ENCODE measurements around the gene IHH. TPM values are rescaled to one million over a fixed set of nuclear protein-coding genes. Genes with fewer than 3 reads are reported as not detected.

The IHH gene
- total RNA-seq, 1 experiment from 2014 or later = not detected

DNA sequence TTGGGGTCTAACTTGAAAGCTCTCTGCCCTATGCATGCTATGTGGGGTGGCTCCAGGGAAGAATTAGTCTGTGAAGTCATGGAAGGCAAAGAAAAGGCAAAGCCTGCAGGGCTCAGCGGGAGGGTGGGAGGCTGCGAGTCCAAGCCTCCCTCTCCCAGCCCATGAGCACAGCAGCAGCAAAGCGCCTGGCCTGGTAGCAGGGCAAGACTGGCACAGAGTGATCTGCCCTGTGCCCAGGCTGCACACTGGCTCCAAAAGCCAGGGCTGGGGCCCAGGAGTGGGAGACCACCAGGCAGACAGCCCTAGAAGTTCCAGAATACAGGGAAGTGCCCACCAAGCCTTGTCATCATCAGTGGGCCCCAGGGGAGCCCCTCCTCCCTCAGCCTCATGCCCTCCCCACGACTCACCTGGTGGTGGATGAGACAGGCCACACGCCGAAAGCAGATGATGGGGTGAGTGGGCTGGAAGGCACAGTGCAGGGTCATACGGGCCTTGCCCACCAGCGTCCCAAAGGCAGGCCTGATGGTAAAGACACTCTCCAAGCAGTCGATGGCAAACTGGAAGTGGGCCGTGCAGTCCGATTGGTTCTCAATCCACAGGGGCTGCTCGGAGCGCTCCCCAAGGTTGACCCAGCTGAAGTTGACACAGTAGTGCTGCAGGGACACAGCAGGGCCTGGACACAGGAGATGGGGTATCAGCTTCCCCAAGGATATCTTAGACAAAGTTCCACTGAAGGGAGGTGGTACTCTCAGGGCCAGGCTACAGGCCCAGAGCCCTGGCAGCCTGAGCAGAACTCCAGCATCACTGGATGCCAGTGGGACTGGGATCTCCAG, 31.5 kb downstream of the IHH start:
- DNase-seq (ENCODE audit: low read depth, low spot score) = no peak
- in situ Hi-C loops (cut with HindIII; ENCODE audit: low pct_unique_long_range_greater_than_20kb, low sequenced_read_pairs) = no loop called here

DNA sequence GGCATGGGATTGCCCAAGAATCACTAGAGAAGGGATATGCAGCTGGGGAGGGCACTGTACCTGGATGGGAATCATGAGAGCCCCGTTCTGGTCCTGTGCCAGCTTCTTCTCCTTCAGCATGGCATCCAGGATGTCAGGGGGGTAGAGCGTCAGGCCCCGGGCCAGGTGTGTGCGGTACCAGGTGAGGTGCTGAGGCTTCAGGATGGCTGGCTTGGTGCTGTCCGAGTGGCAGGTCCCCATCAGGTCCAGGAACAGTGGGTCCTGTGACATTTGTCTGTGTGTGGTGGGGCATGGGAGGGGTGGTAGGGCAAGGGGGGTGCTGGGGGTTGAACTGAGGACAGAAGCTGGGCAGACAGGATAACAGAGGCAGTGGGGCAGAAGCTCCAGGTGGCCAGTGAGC, 32.6 kb downstream of the IHH start:
- no peak for DNase-seq (ENCODE audit: low read depth, low spot score)
- in situ Hi-C loops (cut with HindIII; ENCODE audit: low pct_unique_long_range_greater_than_20kb, low sequenced_read_pairs) = no loop called here

DNA sequence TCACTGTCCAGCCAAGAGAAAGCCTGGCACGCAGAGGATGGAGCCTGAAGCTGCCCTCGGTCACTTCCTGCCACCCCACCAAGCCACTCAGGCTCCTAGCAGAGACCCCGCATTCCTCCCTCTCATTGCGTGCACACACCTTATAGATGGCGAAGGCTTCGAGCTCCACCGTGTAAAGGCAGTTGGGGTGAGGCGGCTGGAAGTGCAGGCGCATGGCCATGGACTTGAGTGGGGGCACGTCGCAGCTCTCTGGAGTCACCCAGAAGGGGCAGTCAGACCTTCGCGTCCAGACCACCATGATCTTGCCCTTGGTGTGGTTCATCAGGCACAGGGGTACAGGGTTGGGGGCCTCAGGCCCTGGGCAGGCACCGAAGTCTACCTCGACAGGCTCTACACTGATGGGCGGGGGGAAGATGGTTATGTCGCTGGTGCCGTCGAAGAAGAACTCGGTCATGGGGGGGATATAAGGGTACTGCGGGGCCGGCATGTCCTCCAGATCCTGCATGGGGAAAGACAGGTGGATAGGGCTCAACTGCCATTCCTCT, 33.1 kb downstream of the IHH start:
- DNase-seq (ENCODE audit: low read depth, low spot score) = no peak
- in situ Hi-C loops (cut with HindIII; ENCODE audit: low pct_unique_long_range_greater_than_20kb, low sequenced_read_pairs) = no loop called here

DNA sequence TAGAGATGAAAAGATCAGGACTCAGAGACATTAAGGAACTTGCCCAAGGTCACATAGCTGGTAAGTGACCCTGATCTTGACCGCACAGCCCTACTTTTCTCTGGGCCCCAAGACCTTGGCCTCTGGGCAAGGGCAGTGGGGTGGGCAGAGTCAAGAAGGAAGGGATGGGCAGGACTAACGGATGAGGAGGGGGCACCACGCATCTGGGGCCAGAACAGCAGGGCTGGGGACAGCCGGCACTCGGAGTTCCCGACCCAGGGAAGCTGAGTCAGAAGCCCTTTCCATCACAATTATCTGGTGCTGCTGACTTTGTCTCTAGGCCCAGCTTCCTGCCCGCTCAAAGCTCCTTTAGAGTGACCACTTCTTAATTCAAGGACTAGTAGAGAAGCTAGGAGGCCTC, 33.8 kb downstream of the IHH start:
- DNase-seq (ENCODE audit: low read depth, low spot score) = no peak
- in situ Hi-C loops (cut with HindIII; ENCODE audit: low pct_unique_long_range_greater_than_20kb, low sequenced_read_pairs) = no loop called here

DNA sequence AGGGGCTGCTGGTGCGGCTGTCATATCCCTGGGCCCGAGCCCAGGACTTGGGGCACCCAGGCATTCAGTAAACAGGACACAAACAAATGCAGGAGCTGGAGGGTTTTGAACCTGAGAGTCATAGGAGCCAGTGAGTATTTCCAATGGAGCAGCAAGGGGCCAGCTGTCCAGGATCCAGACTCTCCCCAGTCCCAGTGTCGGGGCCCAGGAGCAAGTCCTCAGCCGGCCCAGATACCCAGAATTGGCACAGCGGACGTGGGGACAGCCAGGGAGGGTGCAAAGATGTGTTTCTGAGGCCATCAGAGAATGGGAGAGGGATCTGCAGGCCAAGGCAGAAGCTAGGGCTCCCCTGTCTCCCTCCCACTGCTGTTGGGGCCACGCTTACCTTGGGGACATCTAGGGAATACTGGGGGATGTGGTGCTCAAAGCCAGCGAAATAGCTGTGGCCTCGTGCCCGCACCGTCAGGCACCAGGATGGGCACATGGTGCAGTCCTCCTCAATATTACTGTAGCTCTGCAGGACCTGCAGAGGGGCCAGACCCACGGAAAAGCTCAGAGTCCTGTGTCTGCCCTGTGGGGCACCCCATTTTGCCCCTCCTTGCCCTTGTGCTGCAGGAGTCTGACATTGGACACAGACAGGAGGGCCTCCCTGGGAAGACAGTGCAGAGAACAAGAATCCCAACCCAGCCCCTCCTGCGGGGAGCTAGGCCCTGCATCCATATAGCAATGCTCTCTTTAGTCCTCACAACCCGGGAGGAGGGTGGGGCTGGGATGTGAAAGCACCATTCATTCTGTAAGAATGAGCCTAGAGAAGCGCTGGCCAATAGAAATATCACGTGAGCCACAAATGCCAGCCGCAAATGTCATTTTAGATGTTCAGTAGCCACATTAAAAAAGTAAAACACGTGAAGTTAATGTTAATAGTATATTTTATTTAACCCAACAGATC, 34.8 kb downstream of the IHH start:
- DNase-seq (ENCODE audit: low read depth, low spot score) = peak; percentile 87
- in situ Hi-C loops (cut with HindIII; ENCODE audit: low pct_unique_long_range_greater_than_20kb, low sequenced_read_pairs) = no loop called here

DNA sequence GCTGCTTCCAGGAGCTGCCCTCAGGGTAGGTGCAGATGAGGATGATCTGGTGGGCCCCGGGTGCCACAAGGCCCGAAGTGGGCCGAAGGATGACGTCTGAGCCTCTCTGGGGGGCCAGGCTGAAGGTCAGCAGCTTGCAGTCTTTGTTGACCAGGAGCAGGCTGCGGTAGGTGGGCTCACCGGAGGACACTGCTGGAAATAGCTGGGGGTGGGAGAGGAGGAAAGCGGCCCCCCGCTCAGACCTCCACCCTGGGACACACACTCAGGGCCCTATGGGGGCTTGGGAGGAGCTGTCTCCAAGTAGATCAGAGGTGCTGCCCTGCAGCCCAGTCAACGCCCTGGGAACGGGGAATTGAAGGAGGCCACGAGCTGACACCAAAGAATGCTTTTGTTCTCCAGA, 36.7 kb downstream of the IHH start:
- in situ Hi-C loops (cut with HindIII; ENCODE audit: low pct_unique_long_range_greater_than_20kb, low sequenced_read_pairs) = no loop called here
- no peak for DNase-seq (ENCODE audit: low read depth, low spot score)

DNA sequence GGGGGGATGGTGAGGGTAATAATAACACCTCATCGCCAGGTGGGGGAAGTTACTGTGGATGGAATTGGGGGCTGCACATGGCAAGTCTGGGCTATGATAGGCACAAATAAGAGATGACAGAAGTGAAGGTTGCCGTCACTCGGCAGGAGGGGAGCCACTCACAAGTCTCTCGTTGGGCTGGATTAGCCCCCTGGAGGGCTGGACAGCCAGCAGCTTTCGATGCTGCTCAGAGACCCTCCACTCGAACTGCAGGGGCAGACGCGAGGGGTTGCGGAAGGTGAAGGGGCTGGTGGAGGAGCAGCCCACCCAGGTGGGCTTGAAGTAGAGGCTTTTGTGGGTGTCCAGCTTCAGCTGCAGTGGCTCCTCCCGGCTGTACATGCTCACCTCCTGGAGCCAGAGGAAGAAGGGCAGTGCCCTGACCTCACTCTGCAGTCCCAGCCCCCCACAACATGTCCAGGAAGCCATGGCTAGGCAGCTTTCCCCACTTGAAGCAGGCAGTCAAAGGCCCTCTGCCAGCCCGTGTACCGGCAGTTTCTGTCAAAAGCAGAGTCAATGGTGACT, 37.6 kb downstream of the IHH start:
- in situ Hi-C loops (cut with HindIII; ENCODE audit: low pct_unique_long_range_greater_than_20kb, low sequenced_read_pairs) = no loop called here
- DNase-seq (ENCODE audit: low read depth, low spot score) = no peak

DNA sequence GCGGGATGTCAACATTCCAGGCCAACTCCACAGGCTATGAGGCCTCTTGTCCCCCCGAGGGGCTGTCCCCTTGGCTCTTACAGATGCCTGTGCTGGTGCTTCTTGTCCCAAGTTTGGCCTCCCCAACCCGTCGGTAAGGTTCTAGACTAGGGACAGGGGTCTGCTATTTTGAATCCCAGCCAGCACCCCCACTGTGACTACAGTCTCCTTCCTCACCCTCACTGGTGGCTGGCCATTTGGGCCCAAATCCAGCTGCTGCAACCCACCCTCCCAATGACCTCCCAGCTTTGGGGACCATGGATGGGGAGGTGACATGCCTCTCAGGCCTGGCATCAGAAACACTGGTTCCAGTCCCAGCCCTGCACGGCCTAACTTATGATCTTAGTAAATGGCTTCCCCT, 38.1 kb downstream of the IHH start:
- DNase-seq (ENCODE audit: low read depth, low spot score) = no peak
- in situ Hi-C loops (cut with HindIII; ENCODE audit: low pct_unique_long_range_greater_than_20kb, low sequenced_read_pairs) = no loop called here

DNA sequence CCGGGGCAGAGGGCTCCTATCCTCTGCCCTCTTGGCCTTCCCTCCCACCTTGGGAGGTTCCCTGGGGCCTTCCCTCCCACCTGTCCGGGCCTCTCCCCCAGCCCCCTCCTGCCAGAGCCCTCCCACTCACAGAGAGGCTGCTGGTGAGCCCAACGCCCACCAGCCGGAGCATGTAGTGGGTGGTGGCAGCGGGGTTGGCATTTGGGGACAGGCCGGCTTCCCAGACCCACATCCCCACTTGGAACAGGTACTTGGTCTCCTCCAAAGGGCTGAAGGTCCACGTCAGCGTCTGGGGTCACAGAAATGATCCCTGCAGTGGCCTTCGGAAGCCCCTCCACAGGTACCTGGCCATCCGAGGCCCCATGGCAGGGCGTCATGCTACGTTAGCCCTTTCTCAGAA, 38.7 kb downstream of the IHH start:
- no peak for DNase-seq (ENCODE audit: low read depth, low spot score)
- in situ Hi-C loops (cut with HindIII; ENCODE audit: low pct_unique_long_range_greater_than_20kb, low sequenced_read_pairs) = no loop called here

DNA sequence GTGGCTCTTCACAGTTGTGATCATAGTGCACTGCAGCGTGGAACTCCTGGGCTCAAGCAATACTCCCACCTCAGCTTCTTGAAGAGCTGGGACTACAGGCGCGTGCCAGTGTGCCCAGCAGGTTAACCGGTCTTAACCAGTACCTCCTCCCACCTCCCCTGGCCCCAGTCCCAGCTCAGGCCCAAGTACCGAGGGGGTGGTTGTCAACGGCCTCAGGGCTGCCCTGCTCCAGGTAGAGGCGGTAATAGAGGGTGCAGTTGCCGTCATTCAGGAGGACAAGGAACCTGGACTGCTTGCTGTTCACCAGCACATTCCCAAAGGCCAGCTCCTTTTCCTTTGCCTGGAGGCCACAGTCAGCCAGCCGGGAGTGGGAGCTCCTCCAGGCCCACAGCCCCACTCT, 39.1 kb downstream of the IHH start:
- in situ Hi-C loops (cut with HindIII; ENCODE audit: low pct_unique_long_range_greater_than_20kb, low sequenced_read_pairs) = no loop called here
- no peak for DNase-seq (ENCODE audit: low read depth, low spot score)

DNA sequence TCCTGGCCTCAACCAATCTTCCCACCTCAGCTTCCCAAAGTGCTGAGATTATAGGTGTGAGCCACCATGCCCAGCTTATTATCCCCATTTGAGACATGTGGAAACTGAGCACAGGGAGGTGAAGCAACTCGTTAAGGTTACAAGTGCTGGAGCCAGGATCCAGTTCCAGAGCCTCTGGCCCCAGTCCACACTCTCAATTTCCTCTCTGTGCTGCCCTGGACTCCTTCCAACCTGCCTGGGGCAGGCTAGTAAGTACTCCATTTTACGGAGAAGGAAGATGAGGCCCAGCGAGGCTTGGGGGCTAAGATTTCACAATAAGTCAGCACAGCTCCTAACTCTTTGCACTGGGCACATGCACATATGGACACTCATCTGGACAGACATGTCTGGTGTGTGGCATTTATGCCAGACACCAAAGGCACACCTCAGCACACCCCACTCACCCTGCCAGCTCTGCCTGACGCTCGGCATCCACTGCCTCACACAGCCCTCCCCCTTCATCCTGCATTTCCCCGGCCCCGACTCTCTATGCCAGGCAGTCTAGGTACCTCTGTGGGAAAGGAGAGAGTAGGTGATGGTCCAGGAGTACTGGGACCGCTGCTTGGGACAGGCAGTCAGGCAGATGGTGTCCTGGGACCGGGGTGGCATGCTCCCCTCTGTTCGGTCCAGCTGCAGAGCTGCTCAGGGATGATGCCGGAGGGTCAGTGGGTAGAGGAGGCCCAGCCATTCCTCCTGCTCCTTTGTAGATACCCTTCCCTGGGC, 39.9 kb downstream of the IHH start:
- no peak for DNase-seq (ENCODE audit: low read depth, low spot score)
- in situ Hi-C loops (cut with HindIII; ENCODE audit: low pct_unique_long_range_greater_than_20kb, low sequenced_read_pairs) = no loop called here

DNA sequence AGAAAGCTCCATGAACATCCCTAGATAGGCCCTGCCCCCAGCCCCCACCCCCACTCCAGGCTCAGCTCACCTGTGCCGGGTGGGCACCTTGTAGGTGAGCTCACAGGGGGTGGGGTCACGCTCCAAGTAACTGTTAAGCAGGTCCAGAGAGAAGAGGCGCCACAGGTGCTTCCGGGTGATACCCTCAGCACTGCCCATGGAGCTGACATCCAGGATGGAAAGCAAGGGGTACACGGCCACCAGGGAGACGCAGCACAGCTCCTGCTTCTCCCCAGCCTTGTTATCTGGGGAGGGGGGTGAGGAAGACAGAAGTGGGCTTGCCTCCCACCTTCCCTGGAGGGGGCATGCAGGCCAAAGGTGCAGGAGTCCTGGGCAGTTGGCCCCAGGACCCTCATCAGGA, 41.3 kb downstream of the IHH start:
- DNase-seq (ENCODE audit: low read depth, low spot score) = no peak
- in situ Hi-C loops (cut with HindIII; ENCODE audit: low pct_unique_long_range_greater_than_20kb, low sequenced_read_pairs) = no loop called here

DNA sequence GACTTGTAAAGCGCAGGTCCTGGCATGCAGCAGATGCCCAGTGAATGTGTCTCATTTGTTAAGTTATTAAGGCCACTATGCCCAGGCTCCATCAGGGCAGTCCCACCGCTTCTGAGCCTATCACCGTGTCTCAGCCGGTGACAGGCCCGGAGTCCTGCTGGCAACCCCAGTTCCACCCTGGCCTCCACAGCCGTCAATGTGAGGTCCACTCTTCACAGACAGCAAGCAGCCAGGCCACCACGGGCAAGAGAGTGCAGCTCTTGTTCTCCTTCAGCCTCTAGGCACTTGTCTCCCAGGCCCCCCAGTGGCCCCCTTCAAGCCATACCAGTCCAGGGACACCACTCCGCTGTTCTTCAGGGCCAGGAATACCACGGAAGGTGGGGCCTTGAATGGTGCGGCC, 42.0 kb downstream of the IHH start:
- in situ Hi-C loops (cut with HindIII; ENCODE audit: low pct_unique_long_range_greater_than_20kb, low sequenced_read_pairs) = no loop called here

DNA sequence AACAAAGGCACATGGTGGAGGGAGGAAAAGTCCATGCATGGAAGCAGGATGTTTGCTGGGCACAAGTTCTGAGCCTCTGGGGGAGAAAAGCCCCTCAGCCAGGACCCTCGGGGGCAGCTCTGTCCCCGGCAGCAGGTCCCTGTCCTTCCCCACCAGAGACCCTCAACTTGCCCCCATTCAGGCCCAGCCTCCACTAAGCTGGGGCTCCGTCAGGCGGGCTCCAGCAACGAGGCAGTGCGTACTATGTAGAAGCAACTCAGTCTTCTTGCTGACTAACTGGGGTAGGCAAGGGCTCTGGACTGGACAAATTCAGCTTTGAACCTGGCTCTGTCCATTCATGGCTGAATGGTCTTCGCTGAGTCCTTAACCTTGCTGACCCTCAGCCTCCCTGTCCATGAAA, 42.4 kb downstream of the IHH start:
- in situ Hi-C loops (cut with HindIII; ENCODE audit: low pct_unique_long_range_greater_than_20kb, low sequenced_read_pairs) = no loop called here
- no peak for DNase-seq (ENCODE audit: low read depth, low spot score)

More for the DNA sequence above, 42.0 kb downstream of the IHH start:
- no peak for DNase-seq (ENCODE audit: low read depth, low spot score)

DNA sequence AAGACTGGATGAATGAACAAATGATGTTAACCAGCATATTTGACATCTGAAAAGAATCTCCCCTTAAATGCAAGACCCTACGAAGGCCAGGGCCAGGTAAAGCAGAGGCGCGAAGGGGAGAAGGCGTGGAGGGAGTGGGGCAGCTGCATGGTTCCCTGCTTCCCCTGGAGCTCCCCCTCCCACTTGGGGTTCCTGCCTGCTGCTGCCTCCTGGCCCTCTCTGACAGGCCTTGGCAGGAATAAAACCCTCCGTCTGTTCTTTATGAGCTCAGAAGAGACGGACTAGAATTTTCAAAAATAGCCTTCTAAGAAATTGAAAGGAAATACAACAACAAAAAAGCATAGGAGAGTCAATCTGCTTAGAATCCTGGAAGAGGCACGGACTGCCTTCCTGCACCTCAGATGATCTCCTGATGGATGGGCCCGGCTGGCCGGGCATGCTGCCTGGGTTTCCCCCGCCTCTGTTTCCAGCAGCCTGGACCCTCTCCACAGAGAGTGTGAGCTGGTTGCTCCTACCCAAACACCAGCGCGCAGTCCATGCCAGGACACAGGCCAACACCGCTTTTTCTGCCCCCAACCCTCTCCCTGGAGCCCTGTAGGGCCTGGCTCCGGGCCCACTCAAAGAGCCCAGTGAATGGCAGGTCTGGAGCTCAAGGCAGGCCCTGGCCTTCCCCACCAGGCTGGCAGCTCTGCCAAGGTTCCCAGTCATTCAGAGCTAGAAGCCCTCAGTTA, 43.4 kb downstream of the IHH start:
- in situ Hi-C loops (cut with HindIII; ENCODE audit: low pct_unique_long_range_greater_than_20kb, low sequenced_read_pairs) = no loop called here
- DNase-seq (ENCODE audit: low read depth, low spot score) = no peak

DNA sequence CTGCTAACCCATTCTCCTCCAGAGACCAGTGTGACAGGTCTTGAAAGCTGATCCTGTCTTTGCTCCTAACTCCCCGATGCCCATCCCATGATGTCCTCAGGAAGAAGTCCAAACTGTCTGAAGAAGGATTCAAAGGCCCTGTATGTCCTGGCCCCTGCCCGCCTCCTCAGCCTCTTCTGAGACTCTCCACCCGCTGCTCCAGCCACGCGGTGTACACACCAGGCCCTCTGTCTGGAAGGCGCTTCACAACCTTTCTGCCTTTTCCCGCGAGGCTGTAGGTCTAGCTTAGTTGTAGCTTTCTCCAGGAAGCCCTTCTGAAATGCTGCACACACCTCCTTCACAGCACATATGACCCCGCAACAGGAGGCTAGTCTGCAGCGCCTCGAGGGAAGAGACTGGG, 44.0 kb downstream of the IHH start:
- no peak for DNase-seq (ENCODE audit: low read depth, low spot score)
- in situ Hi-C loops (cut with HindIII; ENCODE audit: low pct_unique_long_range_greater_than_20kb, low sequenced_read_pairs) = no loop called here

DNA sequence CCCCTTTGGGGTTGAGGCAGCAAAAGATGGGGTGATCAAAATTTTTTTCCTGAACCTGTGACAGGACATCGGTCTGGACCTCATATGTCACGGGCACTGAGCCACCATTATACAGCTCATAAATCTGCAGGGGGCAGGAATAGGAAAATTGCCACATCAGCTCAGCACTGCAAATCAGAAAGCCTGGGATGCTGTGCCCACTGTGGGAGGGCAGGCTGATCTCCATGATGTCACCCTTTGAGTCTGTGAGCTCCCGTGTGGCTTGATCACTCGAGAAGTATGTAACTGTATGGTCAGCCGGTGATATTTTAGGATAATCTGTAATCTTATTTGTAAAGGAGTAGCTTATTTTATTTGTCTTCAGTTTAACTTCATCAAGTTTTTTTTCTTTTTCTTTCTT, 49.8 kb downstream of the IHH start:
- in situ Hi-C loops (cut with HindIII; ENCODE audit: low pct_unique_long_range_greater_than_20kb, low sequenced_read_pairs) = no loop called here
- no peak for DNase-seq (ENCODE audit: low read depth, low spot score)
